GM12892 (cell line): ENCODE data around the gene DOK7.

Source experiments
- POLR2A ChIP-seq: IDR thresholded peaks from 2 replicates; pipeline ENCODE4 v1.6.1; 2011; ENCODE audit warnings: low read depth, low read length, control low read depth
- POLR2AphosphoS5 ChIP-seq: IDR thresholded peaks from 2 replicates; pipeline ENCODE4 v1.6.1; 2011; ENCODE audit warnings: low read depth, low read length, control low read depth
- TAF1 ChIP-seq: IDR thresholded peaks from 2 replicates; pipeline ENCODE4 v1.6.1; 2011; ENCODE audit warnings: low read depth, mild to moderate bottlenecking, control low read depth, low read length, borderline replicate concordance

DNA sequence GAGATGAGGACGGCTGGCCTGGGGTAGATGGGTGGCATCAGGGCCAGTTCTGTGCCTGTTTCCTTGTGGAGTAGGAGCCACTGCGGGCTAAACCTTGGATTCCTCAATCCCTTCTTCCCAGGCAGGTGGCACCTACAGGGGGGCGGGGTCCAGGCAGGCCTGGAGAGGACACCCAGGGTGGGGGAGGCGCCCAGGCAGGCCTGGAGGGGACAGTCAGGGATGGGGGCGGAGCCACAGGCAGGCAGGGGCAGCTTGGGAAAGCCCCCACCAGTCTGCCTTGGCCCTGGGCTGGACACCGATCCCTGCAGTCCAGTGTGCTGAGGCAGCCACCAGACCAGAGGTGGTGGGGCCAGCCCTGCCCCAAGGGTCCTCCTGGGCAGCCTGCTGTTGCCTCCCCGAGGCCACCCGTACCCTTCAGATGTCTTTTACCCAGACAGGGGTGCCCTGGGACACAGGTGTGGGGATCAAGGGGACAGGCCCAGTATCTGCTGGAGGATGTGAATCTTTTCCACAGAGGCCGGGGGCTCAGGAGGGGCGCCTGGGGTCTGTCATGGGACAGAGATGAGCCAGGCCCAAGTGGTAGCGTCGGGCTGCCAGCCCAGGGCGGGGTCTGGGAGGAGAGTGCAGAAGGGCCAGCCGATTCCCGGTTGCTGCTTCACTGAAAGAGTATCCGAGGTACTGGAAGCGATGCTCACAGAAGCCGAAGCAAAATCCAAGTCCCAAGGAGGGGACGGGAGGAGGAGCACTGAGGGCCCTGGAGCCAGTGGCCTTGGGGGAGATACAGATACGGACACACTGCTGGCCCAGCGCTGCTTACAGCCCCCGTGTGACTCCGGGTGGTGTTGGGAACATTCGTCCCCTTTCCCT lies 34.6 kb downstream of the DOK7 start:
- TF ChIP-seq POLR2A (no peak), POLR2AphosphoS5 (no peak), TAF1 (no peak)
